GM12878 (cell line): Measurements from ENCODE around the gene PSMB10.

ENCODE experiments used
- ATF7 ChIP-seq: fragments of 450-650 bp; IDR thresholded peaks from 2 replicates; pipeline ENCODE4 v1.6.1; 2016; ENCODE audit warnings: low read depth, mild to moderate bottlenecking
- CEBPB ChIP-seq, 2 experiments: fragments of 150-350 bp in 1 of 2; IDR thresholded peaks; 2 replicates each; pipeline ENCODE4 v1.6.1; 2012 to 2014; ENCODE audit warnings: low read depth in 2 of 2, low read length in 2 of 2, borderline replicate concordance in 1 of 2, inconsistent platforms in 1 of 2
- CTCF ChIP-seq, 3 experiments: IDR thresholded peaks in 2 of 3; conservative IDR thresholded peaks in 1 of 3; 2 replicates each; pipeline ENCODE4 v1.5.1; 2011; ENCODE audit warnings: low read depth in 3 of 3, low read length in 3 of 3, mild to moderate bottlenecking in 3 of 3, control low read depth in 2 of 3, moderate library complexity in 2 of 3, inconsistent platforms in 1 of 3, mixed read lengths in 1 of 3; ENCODE audit not compliant: control insufficient read depth in 2 of 3, insufficient read depth in 1 of 3; ENCODE audit errors: extremely low read depth in 1 of 3
- DPF2 ChIP-seq: fragments of 450-650 bp; IDR thresholded peaks from 2 replicates; pipeline ENCODE4 v1.6.1; 2017; ENCODE audit warnings: mild to moderate bottlenecking
- ESRRA ChIP-seq: IDR thresholded peaks from 2 replicates; pipeline ENCODE4 v1.6.1; 2012; ENCODE audit warnings: mild to moderate bottlenecking, low read length, improper control_type of control experiment
- GABPA ChIP-seq: IDR thresholded peaks from 2 replicates; pipeline ENCODE4 v1.6.1; 2014; ENCODE audit warnings: antibody characterized with exemption, low read depth, mild to moderate bottlenecking, inconsistent platforms
- MAX ChIP-seq: IDR thresholded peaks from 2 replicates; pipeline ENCODE4 v1.6.1; 2012; ENCODE audit warnings: low read depth, low read length, improper control_type of control experiment
- ZBTB4 ChIP-seq: fragments of 450-650 bp; formaldehyde crosslinking; IDR thresholded peaks from 2 replicates; pipeline ENCODE4 v1.4.0; 2022; ENCODE audit warnings: mild to moderate bottlenecking, moderate library complexity

GRCh38 chr16:67933805-67934204, 2.8 kb downstream of the PSMB10 start:
- TF ChIP-seq ATF7 = no peak
- TF ChIP-seq MAX = no peak
- TF ChIP-seq CTCF (IDR thresholded peaks at IDR 0.05 in 2 of 3, conservative IDR thresholded peaks at IDR 0.05 in 1 of 3; ENCODE audit: control insufficient read depth in 2 of 3, extremely low read depth in 1 of 3, insufficient read depth in 1 of 3, low read depth in 3 of 3, low read length in 3 of 3) = no peak
- TF ChIP-seq GABPA = no peak
- no peak for TF ChIP-seq ZBTB4 (CRISPR knock-in tag)
- TF ChIP-seq ESRRA = no peak
- TF ChIP-seq CEBPB (IDR thresholded peaks at IDR 0.05; ENCODE audit: borderline replicate concordance in 1 of 2, low read depth in 2 of 2, low read length in 2 of 2) = no peak
- no peak for TF ChIP-seq DPF2
